ENCODE results near the gene TMEM200A. TPM values are rescaled to one million over a fixed set of nuclear protein-coding genes. Genes with fewer than 3 reads are reported as not detected.

The TMEM200A gene
- total RNA-seq, 1 donor from 2014 or later: 18.4 TPM

- DNase-seq (ENCODE audit: extremely low spot score, unreplicated experiment): no peak
- H3K36me3 Mint-ChIP-seq: no peaks in the 10 kb centered on the region
- H3K9me3 Mint-ChIP-seq: no peaks in the 10 kb centered on the region
- no peak for TF ChIP-seq CTCF (conservative IDR thresholded peaks at IDR 0.05)
- no peaks in the 10 kb centered on the region for H3K4me1 Mint-ChIP-seq (ENCODE audit: unreplicated experiment)
- no peaks in the 10 kb centered on the region for H3K27me3 Mint-ChIP-seq
- no peak overlapping the region for H3K27ac Mint-ChIP-seq
- no peak overlapping the region for H3K4me3 Mint-ChIP-seq
Measured at GRCh38 chr6:130432838-130433237, 67.0 kb downstream of the TMEM200A start.

- DNase-seq (ENCODE audit: extremely low spot score, unreplicated experiment): no peak
- Mint-ChIP-seq H3K27ac (no peak overlapping the region), H3K4me3 (no peak overlapping the region), H3K27me3 (no peaks in the 10 kb centered on the region), H3K9me3 (no peaks in the 10 kb centered on the region), H3K36me3 (no peaks in the 10 kb centered on the region), H3K4me1 (ENCODE audit: unreplicated experiment) (no peaks in the 10 kb centered on the region)
- TF ChIP-seq CTCF (conservative IDR thresholded peaks at IDR 0.05): no peak
Measured at GRCh38 chr6:130434174-130434873, 68.5 kb downstream of the TMEM200A start.

DNA sequence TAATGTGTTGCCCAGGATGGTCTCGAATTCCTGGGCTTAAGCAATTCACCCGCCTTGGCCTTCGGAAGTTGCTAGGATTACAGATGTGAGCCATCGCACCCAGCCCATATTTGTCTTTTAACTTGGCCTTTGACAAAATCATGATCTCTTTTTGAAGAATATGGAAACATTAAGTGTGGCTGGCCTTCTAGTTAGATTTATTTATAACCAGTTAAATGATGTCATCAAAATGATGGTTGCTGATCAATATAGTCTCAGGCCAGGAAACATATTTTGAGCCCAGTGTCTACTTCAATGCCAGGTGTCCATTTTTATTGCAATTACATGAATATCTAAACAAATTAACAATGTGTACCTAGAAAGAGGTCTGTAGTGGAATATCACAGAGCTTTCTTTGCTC, 69.4 kb downstream of the TMEM200A start:
- Mint-ChIP-seq H3K27me3 (no peaks in the 10 kb centered on the region), H3K36me3 (no peaks in the 10 kb centered on the region), H3K27ac (no peak overlapping the region), H3K4me3 (no peak overlapping the region), H3K9me3 (no peaks in the 10 kb centered on the region), H3K4me1 (ENCODE audit: unreplicated experiment) (no peaks in the 10 kb centered on the region)
- DNase-seq (ENCODE audit: extremely low spot score, unreplicated experiment): no peak
- TF ChIP-seq CTCF (conservative IDR thresholded peaks at IDR 0.05): no peak

GRCh38 chr6:130437961-130438360, 72.1 kb downstream of the TMEM200A start:
- no peak overlapping the region for H3K27ac Mint-ChIP-seq
- no peaks in the 10 kb centered on the region for H3K27me3 Mint-ChIP-seq
- H3K9me3 Mint-ChIP-seq: no peaks in the 10 kb centered on the region
- no peak for DNase-seq (ENCODE audit: extremely low spot score, unreplicated experiment)
- no peaks in the 10 kb centered on the region for H3K4me1 Mint-ChIP-seq (ENCODE audit: unreplicated experiment)
- H3K4me3 Mint-ChIP-seq: no peak overlapping the region
- no peak for TF ChIP-seq CTCF (conservative IDR thresholded peaks at IDR 0.05)
- no peaks in the 10 kb centered on the region for H3K36me3 Mint-ChIP-seq

- H3K4me1 Mint-ChIP-seq (ENCODE audit: unreplicated experiment): no peaks in the 10 kb centered on the region
- H3K36me3 Mint-ChIP-seq: no peaks in the 10 kb centered on the region
- H3K4me3 Mint-ChIP-seq: no peak overlapping the region
- H3K27me3 Mint-ChIP-seq: no peaks in the 10 kb centered on the region
- TF ChIP-seq CTCF (conservative IDR thresholded peaks at IDR 0.05): no peak
- DNase-seq (ENCODE audit: extremely low spot score, unreplicated experiment): no peak
- H3K9me3 Mint-ChIP-seq: no peaks in the 10 kb centered on the region
- H3K27ac Mint-ChIP-seq: no peak overlapping the region
Measured at GRCh38 chr6:130447374-130447773, 81.6 kb downstream of the TMEM200A start.
